ENCODE results near the gene HSDL2. TPM values are rescaled to one million over a fixed set of nuclear protein-coding genes. Genes with fewer than 3 reads are reported as not detected.

Gene HSDL2
- total and polyA plus RNA-seq, 10 of the 15 experiments (the other 5 are each of a cell fraction or from before 2014, with no cell fraction given), result 20.9 to 46.1 (median 27.0) TPM

DNA sequence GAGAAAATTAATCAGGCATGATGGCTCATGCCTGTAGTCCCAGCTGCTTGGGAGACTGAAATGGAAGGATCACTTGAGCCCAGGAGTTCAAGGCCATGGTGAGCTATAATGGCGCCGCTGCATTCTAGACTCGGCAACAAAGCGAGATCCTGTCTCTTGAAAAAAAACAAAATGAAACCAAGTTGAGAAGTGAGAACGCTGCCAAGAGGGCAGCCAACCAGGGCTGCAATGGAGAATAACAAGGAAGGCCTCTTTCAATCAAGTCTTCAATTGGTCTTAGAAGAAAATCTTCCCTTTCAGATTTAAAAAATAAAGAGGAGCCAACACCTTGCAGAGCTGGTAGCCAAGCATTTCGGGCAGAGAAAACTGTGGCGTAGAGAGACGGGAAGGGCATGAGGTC lies 121.4 kb downstream of the HSDL2 start:
- Histone ChIP-seq H4K20me1 (ENCODE audit: control insufficient read depth, insufficient read depth) (no peaks in the 10 kb centered on the region), H3K79me2 (ENCODE audit: control insufficient read depth, insufficient read depth, low read length) (peaks cover 1% of the 10 kb centered on the region; the same call in 1 of the 2 replicates), H3K4me2 (ENCODE audit: control insufficient read depth, insufficient read depth) (no peak overlapping the region), H3K36me3 (ENCODE audit: control insufficient read depth in 2 of 2, insufficient read depth in 2 of 2, low read length in 1 of 2) (no peaks in the 10 kb centered on the region), H3K27me3 (replicated peaks in 1 of 2; ENCODE audit: control insufficient read depth in 2 of 2, insufficient read depth in 2 of 2, low read length in 1 of 2) (no peaks in the 10 kb centered on the region), H3K9me3 (replicated peaks; ENCODE audit: control insufficient read depth, insufficient read depth, low read length) (no peaks in the 10 kb centered on the region), H3K9ac (ENCODE audit: control insufficient read depth, insufficient read depth, low read length) (no peak overlapping the region), H3K27ac (ENCODE audit: control insufficient read depth, insufficient read depth) (no peak overlapping the region), H2AFZ (ENCODE audit: control insufficient read depth, low read depth, low read length) (no peak overlapping the region), H3K4me1 (ENCODE audit: control insufficient read depth, insufficient read depth, low read length) (no peaks in the 10 kb centered on the region), H3K4me3 (no peak overlapping the region)
- POLR2A ChIA-PET, result no interaction called here
- no peak for ATAC-seq
- SMC1A ChIA-PET (ENCODE audit: uncharacterized antibody, unreplicated experiment), result interaction anchor here (0.7 kb wide), 1 partner anchor 62 kb away, joined by 3 read pairs; no protein-coding TSS in a partner anchor
- TF ChIP-seq KAT2A (conservative IDR thresholded peaks at IDR 0.05; ENCODE audit: control insufficient read depth, low read depth, low read length), result no peak
- TF ChIP-seq NFYB (IDR thresholded peaks at IDR 0.05; ENCODE audit: insufficient read depth, low read depth, low read length), result no peak
- TF ChIP-seq, protein P1, sequence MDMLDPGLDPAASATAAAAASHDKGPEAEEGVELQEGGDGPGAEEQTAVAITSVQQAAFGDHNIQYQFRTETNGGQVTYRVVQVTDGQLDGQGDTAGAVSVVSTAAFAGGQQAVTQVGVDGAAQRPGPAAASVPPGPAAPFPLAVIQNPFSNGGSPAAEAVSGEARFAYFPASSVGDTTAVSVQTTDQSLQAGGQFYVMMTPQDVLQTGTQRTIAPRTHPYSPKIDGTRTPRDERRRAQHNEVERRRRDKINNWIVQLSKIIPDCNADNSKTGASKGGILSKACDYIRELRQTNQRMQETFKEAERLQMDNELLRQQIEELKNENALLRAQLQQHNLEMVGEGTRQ (IDR thresholded peaks at IDR 0.05; ENCODE audit: borderline replicate concordance, low read depth, low read length), result no peak
- TF ChIP-seq STAT1 (conservative IDR thresholded peaks at IDR 0.05), result no peak
- TF ChIP-seq ZNF622 (IDR thresholded peaks at IDR 0.05), result no peak
- TF ChIP-seq MXI1 (IDR thresholded peaks at IDR 0.05; ENCODE audit: low read depth, low read length), result no peak
- no peak for TF ChIP-seq SREBF2 (IDR thresholded peaks at IDR 0.05; ENCODE audit: low read length)
- no peak for TF ChIP-seq SMARCA5 (IDR thresholded peaks at IDR 0.05)
- no peak for TF ChIP-seq CBFB (IDR thresholded peaks at IDR 0.05; ENCODE audit: low read depth)
- TF ChIP-seq ZSCAN29 (IDR thresholded peaks at IDR 0.05), result no peak
- no peak for TF ChIP-seq RUNX3 (IDR thresholded peaks at IDR 0.05; ENCODE audit: low read length)
- no peak for TF ChIP-seq MYB (IDR thresholded peaks at IDR 0.05; ENCODE audit: borderline replicate concordance, low read depth, low read length)
- TF ChIP-seq MEF2A (IDR thresholded peaks at IDR 0.05; ENCODE audit: insufficient read depth, low read depth, low read length), result no peak
- TF ChIP-seq RELA (IDR thresholded peaks at IDR 0.05; ENCODE audit: borderline replicate concordance, partially characterized antibody), result no peak
- TF ChIP-seq PML (IDR thresholded peaks at IDR 0.05; ENCODE audit: low read length), result no peak
- no peak for TF ChIP-seq POLR2A (IDR thresholded peaks at IDR 0.05; ENCODE audit: low read depth, low read length)
- TF ChIP-seq, protein P2, sequence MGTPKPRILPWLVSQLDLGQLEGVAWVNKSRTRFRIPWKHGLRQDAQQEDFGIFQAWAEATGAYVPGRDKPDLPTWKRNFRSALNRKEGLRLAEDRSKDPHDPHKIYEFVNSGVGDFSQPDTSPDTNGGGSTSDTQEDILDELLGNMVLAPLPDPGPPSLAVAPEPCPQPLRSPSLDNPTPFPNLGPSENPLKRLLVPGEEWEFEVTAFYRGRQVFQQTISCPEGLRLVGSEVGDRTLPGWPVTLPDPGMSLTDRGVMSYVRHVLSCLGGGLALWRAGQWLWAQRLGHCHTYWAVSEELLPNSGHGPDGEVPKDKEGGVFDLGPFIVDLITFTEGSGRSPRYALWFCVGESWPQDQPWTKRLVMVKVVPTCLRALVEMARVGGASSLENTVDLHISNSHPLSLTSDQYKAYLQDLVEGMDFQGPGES (IDR thresholded peaks at IDR 0.05), result no peak
- in situ Hi-C loops (cut with MboI) (no loop called here), intact Hi-C loops (cut with micrococcal nuclease; ENCODE audit: unreplicated experiment) (no loop called here)
- 94% methylated on average over 8 of the region's 8 CpGs for WGBS (ENCODE audit: insufficient coverage, insufficient replicate concordance, low lambda C conversion rate, missing lambda C conversion rate)
- no TSS peak for BruUV-seq (replicated peaks)
- DNase-seq (ENCODE audit: low read depth, low spot score), result no peak
- no peak for FAIRE-seq
- RAD21 ChIA-PET (ENCODE audit: unreplicated experiment), result no interaction called here
- CTCF ChIA-PET, result interaction anchor here (0.6 to 1.2 kb wide), 2 partner anchors 11 to 120 kb away, joined by 3 to 4 read pairs; no protein-coding TSS in a partner anchor
